Stimulated activated naive CD8-positive, alpha-beta T cell treated with anti-CD3 and anti-CD28 coated beads, Interleukin-15, Interleukin-2, amounts not matched to agents 100 ng/mL and 50 ng/mL, for 24 hours (primary cell): Measurements from ENCODE around the gene ATG3.
"Not testable (repeated sequence)": the region's sequence is repeated elsewhere in the genome, so short reads cannot be mapped to it uniquely, and the experiment has no call there.

Source experiments
- H3K27ac Mint-ChIP-seq: one replicate; pipeline ENCODE4 v1.8.0; 2021; ENCODE audit warnings: mild to moderate bottlenecking, mixed read lengths
- H3K27me3 Mint-ChIP-seq: one replicate; pipeline ENCODE4 v1.8.0; 2021; ENCODE audit warnings: mixed read lengths
- H3K36me3 Mint-ChIP-seq: one replicate; pipeline ENCODE4 v1.8.0; 2021; ENCODE audit warnings: low read depth, mixed read lengths
- H3K4me1 Mint-ChIP-seq: one replicate; pipeline ENCODE4 v1.8.0; 2021; ENCODE audit warnings: low read depth, mixed read lengths
- H3K4me3 Mint-ChIP-seq: one replicate; pipeline ENCODE4 v1.8.0; 2021; ENCODE audit warnings: mild to moderate bottlenecking, mixed read lengths
- H3K9me3 Mint-ChIP-seq: one replicate; pipeline ENCODE4 v1.8.0; 2021; ENCODE audit warnings: mixed read lengths

ATG3 gene

GRCh38 chr3:112498914-112499711 is 62.6 kb downstream of the ATG3 start, which contains the start of gene BTLA:
TSS of gene BTLA (minus strand) at chr3:112499472. CDS start at chr3:112499358, 114 bp downstream.
- Mint-ChIP-seq H3K4me3 (peak within 1 kb of the TSS; percentile 97), H3K9me3 (peaks cover 3% of the 10 kb centered on the region), H3K27me3 (no peaks in the 10 kb centered on the region), H3K36me3 (peaks cover 34% of the 10 kb centered on the region), H3K4me1 (peaks cover 66% of the 10 kb centered on the region), H3K27ac (peak within 1 kb of the TSS; percentile 97)

GRCh38 chr3:112497897-112498548 is 63.7 kb downstream of the ATG3 start:
- Mint-ChIP-seq H3K9me3 (peaks cover 3% of the 10 kb centered on the region), H3K27ac (peak overlapping the region; percentile 97), H3K4me3 (peak overlapping the region; percentile 97), H3K27me3 (no peaks in the 10 kb centered on the region), H3K4me1 (peaks cover 68% of the 10 kb centered on the region), H3K36me3 (peaks cover 42% of the 10 kb centered on the region)

GRCh38 chr3:112496366-112497067 is 65.2 kb downstream of the ATG3 start:
- Mint-ChIP-seq H3K36me3 (peaks cover 43% of the 10 kb centered on the region), H3K27ac (peak overlapping the region; percentile 84), H3K4me3 (peak overlapping the region; percentile 81), H3K9me3 (peaks cover 3% of the 10 kb centered on the region), H3K27me3 (no peaks in the 10 kb centered on the region), H3K4me1 (peaks cover 79% of the 10 kb centered on the region)

- peaks cover 59% of the 10 kb centered on the region for H3K36me3 Mint-ChIP-seq
Measured at GRCh38 chr3:112494448-112494767, 67.4 kb downstream of the ATG3 start.

GRCh38 chr3:112492124-112492523 is 69.6 kb downstream of the ATG3 start:
- Mint-ChIP-seq H3K4me3 (peak overlapping the region; percentile 20), H3K9me3 (peaks cover 3% of the 10 kb centered on the region), H3K27me3 (no peaks in the 10 kb centered on the region), H3K4me1 (peaks cover 89% of the 10 kb centered on the region), H3K36me3 (peaks cover 67% of the 10 kb centered on the region), H3K27ac (peak overlapping the region; percentile 96)

More at GRCh38 chr3:112494448-112494767, 67.4 kb downstream of the ATG3 start:
- H3K4me3 Mint-ChIP-seq: peak overlapping the region; percentile 68
- not testable (repeated sequence) for H3K27me3 Mint-ChIP-seq, H3K9me3 Mint-ChIP-seq
- peaks cover 83% of the 10 kb centered on the region for H3K4me1 Mint-ChIP-seq
- peak overlapping the region; percentile 87 for H3K27ac Mint-ChIP-seq

GRCh38 chr3:112491373-112491772 is 70.4 kb downstream of the ATG3 start:
- Mint-ChIP-seq H3K4me3 (peak overlapping the region; percentile 64), H3K9me3 (peaks cover 3% of the 10 kb centered on the region), H3K27me3 (no peaks in the 10 kb centered on the region), H3K36me3 (peaks cover 70% of the 10 kb centered on the region), H3K27ac (peak overlapping the region; percentile 96), H3K4me1 (peaks cover 84% of the 10 kb centered on the region)

- Mint-ChIP-seq H3K36me3 (peaks cover 55% of the 10 kb centered on the region), H3K4me3 (peak overlapping the region; percentile 64), H3K27ac (peak overlapping the region; percentile 96), H3K9me3 (peaks cover 3% of the 10 kb centered on the region), H3K27me3 (no peaks in the 10 kb centered on the region), H3K4me1 (peaks cover 74% of the 10 kb centered on the region)
Measured at GRCh38 chr3:112489674-112490479, 71.9 kb downstream of the ATG3 start.

- H3K4me1 Mint-ChIP-seq: peaks cover 73% of the 10 kb centered on the region
- no peaks in the 10 kb centered on the region for H3K27me3 Mint-ChIP-seq
- H3K27ac Mint-ChIP-seq: no peak overlapping the region
- H3K36me3 Mint-ChIP-seq: peaks cover 55% of the 10 kb centered on the region
- H3K9me3 Mint-ChIP-seq: no peaks in the 10 kb centered on the region
- H3K4me3 Mint-ChIP-seq: no peak overlapping the region
Measured at GRCh38 chr3:112486811-112487505, 74.8 kb downstream of the ATG3 start.

GRCh38 chr3:112484352-112484751 is 77.4 kb downstream of the ATG3 start:
- Mint-ChIP-seq H3K4me3 (no peak overlapping the region), H3K9me3 (no peaks in the 10 kb centered on the region), H3K36me3 (peaks cover 56% of the 10 kb centered on the region), H3K4me1 (peaks cover 66% of the 10 kb centered on the region), H3K27me3 (no peaks in the 10 kb centered on the region), H3K27ac (no peak overlapping the region)

- Mint-ChIP-seq H3K27ac (peak overlapping the region; percentile 65), H3K4me1 (peaks cover 57% of the 10 kb centered on the region), H3K4me3 (peak overlapping the region; percentile 45), H3K9me3 (no peaks in the 10 kb centered on the region), H3K27me3 (no peaks in the 10 kb centered on the region), H3K36me3 (peaks cover 55% of the 10 kb centered on the region)
Measured at GRCh38 chr3:112482675-112483074, 79.1 kb downstream of the ATG3 start.
